Neural progenitor cell (in vitro differentiated cells): Measurements from ENCODE around the gene FAM90A1. TPM values are rescaled to one million over a fixed set of nuclear protein-coding genes. Genes with fewer than 3 reads are reported as not detected.
"Not testable (repeated sequence)": the region's sequence is repeated elsewhere in the genome, so short reads cannot be mapped to it uniquely, and the experiment has no call there.

ENCODE experiments used
- DNase-seq: peaks from one replicate; pipeline ENCODE4 v3.0.0-alpha.2; 2016; ENCODE audit warnings: low spot score
- H2AFZ ChIP-seq: fragments of 200-600 bp; sonication (generic); replicated peaks from 2 replicates; pipeline ENCODE4 v1.6.1; 2016; ENCODE audit warnings: antibody characterized with exemption
- H3F3A ChIP-seq: fragments of 200-600 bp; sonication (generic); 2 replicates; pipeline ENCODE4 v1.6.1; 2016; ENCODE audit warnings: antibody characterized with exemption, low read depth
- H3K27ac ChIP-seq: fragments of 200-600 bp; sonication (generic); 2 replicates; pipeline ENCODE4 v1.5.1; 2016; ENCODE audit warnings: mild to moderate bottlenecking
- H3K27me3 ChIP-seq: fragments of 200-600 bp; sonication (generic); 2 replicates; pipeline ENCODE4 v1.6.1; 2016; ENCODE audit warnings: mild to moderate bottlenecking, moderate library complexity
- H3K36me3 ChIP-seq: fragments of 200-600 bp; sonication (generic); 2 replicates; pipeline ENCODE4 v1.5.1; 2016
- H3K4me1 ChIP-seq: fragments of 200-600 bp; sonication (generic); 2 replicates; pipeline ENCODE4 v1.6.1; 2016; ENCODE audit warnings: mixed run types
- H3K4me2 ChIP-seq: fragments of 200-600 bp; sonication (generic); 2 replicates; pipeline ENCODE4 v1.6.1; 2016
- H3K4me3 ChIP-seq: fragments of 200-600 bp; sonication (generic); 2 replicates; pipeline ENCODE4 v1.5.1; 2016
- H3K79me2 ChIP-seq: fragments of 200-600 bp; sonication (generic); 2 replicates; pipeline ENCODE4 v1.6.1; 2016; ENCODE audit warnings: low read depth
- H3K9ac ChIP-seq: fragments of 200-600 bp; sonication (generic); 2 replicates; pipeline ENCODE4 v1.6.1; 2016
- H3K9me3 ChIP-seq: fragments of 200-600 bp; sonication (generic); 2 replicates; pipeline ENCODE4 v1.5.1; 2016; ENCODE audit warnings: low read depth
- H4K20me1 ChIP-seq: fragments of 200-600 bp; sonication (generic); 2 replicates; pipeline ENCODE4 v1.6.1; 2016; ENCODE audit warnings: low read depth
- H3K27ac Mint-ChIP-seq: 3 replicates; pipeline ENCODE4 v1.8.0; 2021; ENCODE audit warnings: mixed read lengths
- H3K27me3 Mint-ChIP-seq: 2 replicates; pipeline ENCODE4 v1.8.0; 2022; ENCODE audit warnings: low read depth, mild to moderate bottlenecking, inconsistent platforms, moderate library complexity, mixed read lengths; ENCODE audit not compliant: insufficient read depth
- H3K36me3 Mint-ChIP-seq: 3 replicates; pipeline ENCODE4 v1.8.0; 2021; ENCODE audit warnings: mixed read lengths
- H3K4me1 Mint-ChIP-seq: 3 replicates; pipeline ENCODE4 v1.8.0; 2021; ENCODE audit warnings: mixed read lengths
- H3K4me3 Mint-ChIP-seq: 3 replicates; pipeline ENCODE4 v1.8.0; 2021; ENCODE audit warnings: mild to moderate bottlenecking, moderate library complexity, mixed read lengths
- H3K9me3 Mint-ChIP-seq: 3 replicates; pipeline ENCODE4 v1.8.0; 2020; ENCODE audit warnings: mixed read lengths
- CTCF ChIP-seq: fragments of 200-600 bp; sonication (generic); IDR thresholded peaks from 2 replicates; pipeline ENCODE4 v1.5.1; 2017; ENCODE audit warnings: antibody characterized with exemption, mild to moderate bottlenecking
- total RNA-seq: library from RNA; depleted of rRNA; stranded (reverse); fragments of >200 nt; gene quantifications from 2 replicates; pipeline ENCODE4 v1.2.3, GENCODE V29; 2015; ENCODE audit warnings: low replicate concordance

Gene FAM90A1
- total RNA-seq, 1 donor from 2014 or later: not detected

- TF ChIP-seq CTCF: peak; percentile 73
- H3K4me3 Mint-ChIP-seq: peak overlapping the region; percentile 80
- H3K27ac ChIP-seq, H3K4me1 Mint-ChIP-seq, H3K4me1 ChIP-seq, H3K27ac Mint-ChIP-seq, H3K79me2 ChIP-seq, H3K27me3 Mint-ChIP-seq, H3F3A ChIP-seq, H3K27me3 ChIP-seq, H3K9ac ChIP-seq, H3K36me3 ChIP-seq, H3K36me3 Mint-ChIP-seq, H3K9me3 ChIP-seq, H3K9me3 Mint-ChIP-seq, H4K20me1 ChIP-seq: not testable (repeated sequence)
- H3K4me3 ChIP-seq: peak overlapping the region; percentile 48
- H3K4me2 ChIP-seq: peak overlapping the region; percentile 62
- peak; percentile 69 for DNase-seq
- peak overlapping the region; percentile 75 for H2AFZ ChIP-seq
Observed at GRCh38 chr12:8179989-8180585, 47.3 kb downstream of the FAM90A1 start.

- H3K4me2 ChIP-seq, H3K4me3 Mint-ChIP-seq, H3K36me3 ChIP-seq, H3K9me3 ChIP-seq, DNase-seq, H3K4me3 ChIP-seq, H3K27me3 Mint-ChIP-seq, H3K79me2 ChIP-seq, H3K4me1 Mint-ChIP-seq, H3K4me1 ChIP-seq, H4K20me1 ChIP-seq, H3K27me3 ChIP-seq, H3K27ac Mint-ChIP-seq, H2AFZ ChIP-seq, H3F3A ChIP-seq, H3K27ac ChIP-seq, H3K9ac ChIP-seq, H3K36me3 Mint-ChIP-seq, H3K9me3 Mint-ChIP-seq: not testable (repeated sequence)
Observed at GRCh38 chr12:8172911-8173310, 54.5 kb downstream of the FAM90A1 start.

Other genes starting within 250 kb of the FAM90A1 start
- 6.8 and 7.4 TPM in 2 replicates for gene FOXJ2, start 194.9 kb downstream of the FAM90A1 start, total RNA-seq
- not detected in 2 replicates for gene C3AR1, start 161.3 kb downstream of the FAM90A1 start, total RNA-seq
- gene NECAP1, start 145.3 kb downstream of the FAM90A1 start, total RNA-seq: 25.2 and 40.1 TPM in 2 replicates
- gene CLEC4A, start 104.0 kb downstream of the FAM90A1 start, total RNA-seq: 0.43 and 2.0 TPM in 2 replicates
- gene ZNF705A, start 70.6 kb downstream of the FAM90A1 start, total RNA-seq: not detected in 2 replicates
- gene CLEC6A, start 228.3 kb upstream of the FAM90A1 start, total RNA-seq: not detected in 2 replicates